Adrenal gland (tissue), 12 donors: ENCODE data around the gene TAF12. TPM values are rescaled to one million over a fixed set of nuclear protein-coding genes. Genes with fewer than 3 reads are reported as not detected.

ENCODE experiments used
- DNase-seq, 7 donors: peaks; one replicate each; pipeline ENCODE4 v3.0.0-alpha.2; 2019 to 2020
- H3K27ac ChIP-seq, 5 donors: fragments of 200-600 bp; sonication (generic) in 4 of 5; 1 replicate in 3 of 5; 2 replicates in 2 of 5; pipeline versions ENCODE4 v1.5.1 to v1.8.0; 2016 to 2020; ENCODE audit warnings: mild to moderate bottlenecking in 1 of 5
- H3K27me3 ChIP-seq: fragments of 200-600 bp; 2 replicates; pipeline ENCODE4 v1.8.0; 2021
- H3K36me3 ChIP-seq, 2 donors: fragments of 200-600 bp; replicated peaks in 1 of 2; 1 replicate in 1 of 2; 2 replicates in 1 of 2; pipeline versions ENCODE4 v1.5.1 to v1.8.0; 2018 to 2022
- H3K4me1 ChIP-seq, 2 donors: fragments of 200-600 bp; replicated peaks in 1 of 2; 1 replicate in 1 of 2; 2 replicates in 1 of 2; pipeline versions ENCODE4 v1.5.1 to v1.8.0; 2018 to 2021
- H3K4me3 ChIP-seq, 4 donors: fragments of 200-600 bp; sonication (generic) in 3 of 4; one replicate each; pipeline ENCODE4 v1.5.1; 2016 to 2018
- H3K9me3 ChIP-seq, 3 donors: fragments of 200-600 bp; sonication (generic) in 1 of 3; replicated peaks in 1 of 3; 1 replicate in 2 of 3; 2 replicates in 1 of 3; pipeline versions ENCODE4 v1.5.1 to v1.8.0; 2016 to 2021
- POLR2A ChIP-seq, 2 donors: fragments of 450-650 bp; IDR thresholded peaks; one replicate each; pipeline ENCODE4 v1.6.1; 2017; ENCODE audit warnings: antibody characterized with exemption in 2 of 2, mild to moderate bottlenecking in 2 of 2, moderate library complexity in 1 of 2
- WGBS, 4 donors: extraction: QIAGEN DNeasy Blood & Tissue Kit in 2 of 4; methylation state at CpG; one replicate each; pipeline versions ENCODE4 v1.1.5 to v1.1.7; 2013 to 2017; 5-methylcytosine and 5-hydroxymethylcytosine counted together
- intact Hi-C, 2 donors: fragments of 100-400 bp; cut with DNase I; formaldehyde crosslinking; loops; one replicate each; pipeline versions ENCODE4 v1.14.1 to v1.15.0; 2022 to 2023
- polyA plus RNA-seq, 3 donors: library from polyadenylated mRNA; stranded (reverse); fragments of 200-250 nt in 2 of 3; fragments of 350-450 nt in 1 of 3; fragmentation: Illumina TruSeq in 1 of 3; extraction: RNeasy Lipid Tissue Mini Kit (QIAGEN cat#74804) in 1 of 3; gene quantifications; one replicate each; pipeline ENCODE4 v1.2.3, GENCODE V29; 2013 to 2014
- total RNA-seq, 9 donors: library from RNA; depleted of rRNA in 4 of 9; stranded (reverse); fragments of >200 nt in 4 of 9; fragments of 120-200 nt in 1 of 9; fragmentation: NEBNext Ultra II Directional in 1 of 9; extraction: Animal tissue kit (Norgen Biotek cat#: 25700) in 1 of 9; gene quantifications; one replicate each; pipeline versions ENCODE4 v1.1.0 to v1.2.4, GENCODE V29; 2013 to 2023
- TF ChIP-seq, protein P1 (sequence below), 6 experiments: fragments of 450-650 bp in 4 of 6; fragments of 200-600 bp in 2 of 6; sonication (generic) in 1 of 6; IDR thresholded peaks; 1 replicate in 5 of 6; 2 replicates in 1 of 6; pipeline versions ENCODE4 v1.5.1 to v1.8.0; 2016 to 2021; ENCODE audit warnings: antibody characterized with exemption in 6 of 6, mild to moderate bottlenecking in 2 of 6, moderate library complexity in 1 of 6
- donor health status: healthy with polysubstance abuse.
- donor health status: Bipolar disorder and iron deficiency.
- donor health status: DM: yes; HTN: yes; CAD: no.
- donor health status: DM: no; HTN: no; CAD: no.
- donor health status: DM: no; HTN: no; CAD: no.
- donor health status: DM: yes; HTN: yes; CAD: no.

Gene TAF12
- total and polyA plus RNA-seq, 12 donors = 12.2 to 35.0 (median 21.9) TPM

DNA sequence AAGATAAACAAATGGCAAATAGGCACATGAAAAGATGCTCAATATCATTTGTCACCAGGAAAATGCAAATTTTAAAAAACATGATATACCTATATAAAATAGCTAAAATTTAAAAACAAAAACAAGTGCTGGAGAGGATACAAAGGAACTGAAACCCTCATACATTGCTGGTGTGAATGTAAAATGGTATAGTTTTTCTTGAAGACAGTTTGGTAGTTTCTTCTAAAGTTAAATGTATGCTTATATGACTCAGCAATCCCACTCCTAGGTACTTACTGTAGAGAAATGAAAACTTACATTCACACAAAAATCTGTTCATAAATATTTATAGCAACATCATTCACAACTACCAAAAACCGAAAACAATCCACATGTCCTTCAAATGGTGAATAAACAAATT lies 11.2 kb downstream of the TAF12 start:
- H3K4me3 ChIP-seq = no peak overlapping the region
- intact Hi-C loops = no loop called here
- DNase-seq = no peak
- no peaks in the 10 kb centered on the region for H3K4me1 ChIP-seq
- no peaks in the 10 kb centered on the region for H3K36me3 ChIP-seq
- no peak overlapping the region for H3K27ac ChIP-seq
- H3K9me3 ChIP-seq = no peaks in the 10 kb centered on the region
- no peaks in the 10 kb centered on the region for H3K27me3 ChIP-seq
- TF ChIP-seq, protein P1, sequence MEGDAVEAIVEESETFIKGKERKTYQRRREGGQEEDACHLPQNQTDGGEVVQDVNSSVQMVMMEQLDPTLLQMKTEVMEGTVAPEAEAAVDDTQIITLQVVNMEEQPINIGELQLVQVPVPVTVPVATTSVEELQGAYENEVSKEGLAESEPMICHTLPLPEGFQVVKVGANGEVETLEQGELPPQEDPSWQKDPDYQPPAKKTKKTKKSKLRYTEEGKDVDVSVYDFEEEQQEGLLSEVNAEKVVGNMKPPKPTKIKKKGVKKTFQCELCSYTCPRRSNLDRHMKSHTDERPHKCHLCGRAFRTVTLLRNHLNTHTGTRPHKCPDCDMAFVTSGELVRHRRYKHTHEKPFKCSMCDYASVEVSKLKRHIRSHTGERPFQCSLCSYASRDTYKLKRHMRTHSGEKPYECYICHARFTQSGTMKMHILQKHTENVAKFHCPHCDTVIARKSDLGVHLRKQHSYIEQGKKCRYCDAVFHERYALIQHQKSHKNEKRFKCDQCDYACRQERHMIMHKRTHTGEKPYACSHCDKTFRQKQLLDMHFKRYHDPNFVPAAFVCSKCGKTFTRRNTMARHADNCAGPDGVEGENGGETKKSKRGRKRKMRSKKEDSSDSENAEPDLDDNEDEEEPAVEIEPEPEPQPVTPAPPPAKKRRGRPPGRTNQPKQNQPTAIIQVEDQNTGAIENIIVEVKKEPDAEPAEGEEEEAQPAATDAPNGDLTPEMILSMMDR (IDR thresholded peaks at IDR 0.05) = no peak
- TF ChIP-seq POLR2A (IDR thresholded peaks at IDR 0.05) = no peak
- 74 to 100% (median 96%) methylated on average over 1 of the region's 1 CpG for WGBS, 4 donors

DNA sequence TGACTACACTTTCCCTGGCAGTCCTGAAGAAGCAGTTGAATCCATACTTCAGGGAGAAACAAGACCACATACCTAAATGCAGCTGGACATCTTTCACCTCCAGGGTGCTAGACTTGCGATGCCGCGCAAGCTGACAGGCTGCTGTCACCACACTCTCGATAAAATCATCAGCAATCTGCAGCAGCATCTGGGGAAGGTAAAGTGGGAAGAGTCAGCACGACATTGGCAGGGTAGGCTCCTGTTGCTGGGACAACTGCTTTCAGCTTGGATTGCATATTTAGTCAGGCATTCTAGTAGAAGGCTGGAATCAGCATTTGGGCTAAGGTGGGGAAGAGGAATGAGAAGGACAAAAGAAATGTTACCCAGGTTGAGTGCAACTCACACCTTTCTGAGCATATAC lies 29.7 kb downstream of the TAF12 start:
- Histone ChIP-seq H3K4me3 (no peak overlapping the region), H3K4me1 (no peaks in the 10 kb centered on the region), H3K9me3 (no peaks in the 10 kb centered on the region), H3K36me3 (peaks cover 0 to 76% of the 10 kb centered on the region in 2 donors), H3K27ac (no peak overlapping the region), H3K27me3 (no peaks in the 10 kb centered on the region)
- intact Hi-C loops = no loop called here
- DNase-seq = no peak
- WGBS, 4 donors = 84 to 98% (median 88%) methylated on average over 5 of the region's 5 CpGs
- no peak for TF ChIP-seq POLR2A (IDR thresholded peaks at IDR 0.05)
- TF ChIP-seq, protein P1 (IDR thresholded peaks at IDR 0.05) = no peak

DNA sequence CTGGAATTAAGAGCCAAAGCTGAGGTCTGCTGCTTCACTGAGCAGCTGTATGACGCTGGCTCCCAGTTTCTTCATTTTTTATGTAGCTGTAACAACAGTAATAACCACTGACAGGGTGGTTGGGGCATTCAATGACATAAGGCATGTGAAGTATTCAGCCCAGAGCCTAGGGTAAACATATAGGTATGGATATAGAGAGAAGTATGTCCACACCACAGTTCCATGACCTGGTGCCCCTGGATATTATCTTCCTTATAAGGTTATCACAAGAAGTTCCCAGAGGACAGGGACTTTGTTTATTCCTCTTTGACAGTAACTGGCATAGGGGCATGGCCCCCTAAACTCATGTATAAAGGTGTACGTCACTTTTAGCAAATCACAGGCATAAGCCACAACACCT lies 36.1 kb downstream of the TAF12 start:
- intact Hi-C loops = loop anchor here (10.0 kb wide), 1 partner anchor 202 kb away; no protein-coding TSS in a partner anchor
- peaks cover 0 to 66% of the 10 kb centered on the region in 2 donors for H3K36me3 ChIP-seq
- H3K4me1 ChIP-seq = peaks cover 0 to 4% of the 10 kb centered on the region in 2 donors
- H3K27ac ChIP-seq = no peak overlapping the region
- no peak overlapping the region for H3K4me3 ChIP-seq
- 89 to 97% (median 91%) methylated on average over 2 of the region's 2 CpGs for WGBS, 4 donors
- no peaks in the 10 kb centered on the region for H3K27me3 ChIP-seq
- H3K9me3 ChIP-seq = no peaks in the 10 kb centered on the region
- DNase-seq = no peak
- TF ChIP-seq POLR2A (IDR thresholded peaks at IDR 0.05) = no peak
- TF ChIP-seq, protein P1 (IDR thresholded peaks at IDR 0.05) = no peak

DNA sequence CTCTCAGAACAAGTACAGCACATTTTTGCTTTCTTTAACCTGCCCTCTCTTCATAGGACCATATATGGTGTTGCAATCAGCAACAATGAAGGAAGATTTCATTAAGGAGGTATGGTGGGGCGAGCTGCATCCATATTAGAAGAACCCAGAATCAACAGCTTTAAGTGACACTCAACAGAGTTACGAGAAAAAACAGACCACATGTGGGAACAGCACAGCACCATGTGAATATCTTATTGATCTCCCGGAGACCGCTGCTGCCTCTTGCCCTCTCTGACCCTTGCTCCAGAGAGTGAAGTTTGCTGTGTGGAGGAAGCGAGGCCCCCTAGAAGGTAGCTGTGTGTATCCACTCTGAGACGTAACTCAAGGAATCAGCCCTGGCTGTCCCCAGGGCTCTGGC lies 37.9 kb downstream of the TAF12 start:
- intact Hi-C loops = loop anchor here (5.0 to 10.0 kb wide), 3 partner anchors 83 to 238 kb away; partner anchors contain the start of gene PHACTR4 (in 1 of the 2)
- WGBS, 4 donors = 82 to 90% (median 88%) methylated on average over 4 to 6 of the region's 6 CpGs
- TF ChIP-seq POLR2A (IDR thresholded peaks at IDR 0.05) = no peak
- TF ChIP-seq, protein P1 (IDR thresholded peaks at IDR 0.05) = no peak

More for the DNA sequence above, 37.9 kb downstream of the TAF12 start:
- DNase-seq = no peak
- H3K9me3 ChIP-seq = no peaks in the 10 kb centered on the region
- peaks cover 0 to 48% of the 10 kb centered on the region in 2 donors for H3K36me3 ChIP-seq
- H3K27ac ChIP-seq = no peak overlapping the region
- H3K27me3 ChIP-seq = no peaks in the 10 kb centered on the region
- H3K4me1 ChIP-seq = peaks cover 0 to 9% of the 10 kb centered on the region in 2 donors
- no peak overlapping the region for H3K4me3 ChIP-seq
